GM18507 (cell line): ENCODE results near the gene PHTF2.

Experiments used
- DNase-seq: peaks from one replicate; pipeline ENCODE4 v3.0.0; 2011; ENCODE audit warnings: low read depth; ENCODE audit not compliant: insufficient read length; ENCODE audit errors: extremely low spot score
- FAIRE-seq: peaks from 2 replicates; lab custom pipeline; 2011; peaks lifted over from hg19 to GRCh38; lab: Jason Lieb, UNC

The PHTF2 gene

DNA sequence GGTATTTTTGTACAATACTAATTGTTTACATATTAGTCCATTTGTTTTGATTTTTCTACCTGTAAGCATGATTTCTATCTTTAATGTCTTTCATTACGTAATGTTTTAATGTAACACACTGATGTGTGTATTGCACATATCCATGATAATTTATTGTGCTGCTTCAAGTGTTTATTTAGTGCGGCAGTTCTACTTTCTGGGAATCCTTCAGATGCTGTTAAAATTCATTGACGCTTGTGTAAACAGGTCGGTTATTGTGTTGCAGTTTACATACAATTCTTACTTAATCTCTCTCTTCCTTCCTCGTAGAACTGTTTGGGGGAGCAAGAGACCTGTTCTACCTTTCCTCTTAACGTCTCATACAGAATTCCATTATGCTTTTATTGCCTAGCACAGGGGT, 7.2 kb upstream of the PHTF2 start:
- DNase-seq: no peak
- no peak for FAIRE-seq

DNA sequence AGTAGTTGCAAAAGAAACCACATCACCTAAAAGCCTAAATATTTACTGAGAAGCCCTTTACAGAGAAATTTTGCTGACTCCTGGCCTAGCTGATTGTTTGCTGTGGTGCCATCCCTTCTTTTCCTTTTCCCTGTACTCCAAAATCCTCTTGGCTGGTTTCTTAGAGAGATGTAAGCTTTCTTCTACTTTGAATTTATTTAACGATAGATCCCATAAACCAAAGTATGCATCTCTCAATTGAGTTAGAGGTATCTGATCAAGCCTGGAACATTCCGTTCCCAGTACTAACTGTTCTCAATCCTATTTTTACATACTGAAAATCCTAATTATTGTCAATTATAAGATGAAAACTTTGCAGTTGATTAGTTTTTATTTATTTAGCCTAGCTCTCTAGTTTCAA, 6.6 kb upstream of the PHTF2 start:
- FAIRE-seq (no peak), DNase-seq (no peak)

DNA sequence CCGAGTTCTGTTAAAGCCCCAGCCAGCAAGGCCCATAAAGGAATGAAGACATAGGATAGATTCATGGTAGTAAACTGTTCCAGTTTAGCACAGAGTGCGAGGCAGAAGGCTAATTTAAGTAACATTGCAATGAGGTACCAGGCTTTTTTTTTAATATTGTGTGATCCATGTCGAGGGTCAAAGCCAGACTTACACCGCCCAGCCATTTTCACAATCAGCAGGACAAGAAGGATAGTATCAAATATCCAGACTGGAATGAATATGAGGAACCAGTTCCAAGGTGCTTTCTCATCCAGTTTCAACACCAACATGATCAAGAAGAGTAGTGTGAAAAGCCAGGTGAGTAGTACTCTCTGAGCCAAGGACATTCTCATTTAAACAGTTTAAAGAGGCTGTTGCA, 4.6 kb upstream of the PHTF2 start:
- FAIRE-seq (no peak), DNase-seq (no peak)

DNA sequence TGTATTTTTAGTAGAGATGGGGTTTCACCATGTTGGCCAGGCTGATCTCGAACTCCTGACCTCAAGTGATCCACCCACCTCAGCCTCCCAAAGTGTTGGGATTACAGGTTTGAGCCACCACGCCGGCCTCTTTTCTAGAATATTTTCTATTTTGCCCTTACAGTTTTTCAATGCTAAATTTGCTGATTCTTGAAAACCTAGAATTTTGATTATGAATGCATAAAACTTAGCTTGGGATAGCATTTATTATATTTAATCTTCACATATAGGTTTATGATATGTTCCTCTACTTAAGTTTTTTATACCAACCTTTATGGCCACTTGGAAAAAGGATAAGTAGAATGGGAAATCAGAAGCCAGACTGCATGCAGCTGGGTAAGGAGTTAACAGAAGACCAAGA, 2.5 kb upstream of the PHTF2 start:
- no peak for FAIRE-seq
- no peak for DNase-seq

DNA sequence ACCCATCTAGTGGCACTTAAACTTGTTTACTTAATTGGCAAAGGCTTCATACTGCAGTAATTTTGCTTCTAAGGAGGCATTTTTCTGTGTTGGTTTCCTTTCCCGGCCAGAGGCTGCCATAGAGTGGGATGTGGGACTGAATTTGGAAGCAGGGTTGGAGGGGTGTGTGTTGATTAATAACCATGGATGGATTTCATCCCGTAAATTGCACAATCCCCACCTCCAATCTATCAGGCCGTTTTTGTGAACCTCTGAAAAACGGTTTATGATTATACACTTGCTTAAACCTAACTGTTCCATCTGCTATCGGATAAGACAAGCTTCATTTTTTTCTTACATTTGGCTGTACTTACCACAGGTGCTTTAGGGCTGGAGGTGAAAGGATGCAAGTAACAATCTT, 1.6 kb upstream of the PHTF2 start:
- no peak for FAIRE-seq
- DNase-seq: no peak

DNA sequence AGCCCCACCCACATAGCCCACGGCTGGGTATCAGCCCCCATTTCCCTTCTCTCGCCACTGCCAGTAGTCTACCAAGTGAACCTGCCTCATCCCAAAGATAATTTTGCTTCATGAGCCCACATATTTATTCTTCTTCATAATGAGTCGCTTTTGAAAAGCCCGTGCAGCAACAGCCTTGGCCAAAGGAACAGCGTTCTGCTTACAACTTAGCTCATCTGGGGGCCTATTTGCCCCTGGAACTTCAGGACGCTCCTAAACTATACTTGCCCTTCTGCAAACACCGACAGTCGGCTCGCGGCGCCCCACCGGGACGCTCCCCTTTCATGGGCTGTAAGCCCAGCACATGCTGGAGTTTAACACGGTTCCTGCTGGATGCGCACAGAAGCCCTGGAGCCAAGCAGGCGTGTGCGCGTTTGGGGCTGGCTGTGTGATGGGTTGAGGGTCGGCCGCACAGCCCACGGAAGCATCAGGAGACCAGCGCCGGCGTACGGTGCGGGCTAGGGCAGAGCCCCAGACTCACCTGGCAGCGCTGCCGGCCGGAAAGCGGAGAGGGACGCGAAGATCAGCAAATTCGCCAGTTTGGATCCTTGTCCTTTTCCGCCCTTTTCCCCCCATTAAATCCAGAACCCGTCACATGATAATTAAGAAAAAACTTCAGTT, 709 bp upstream of the PHTF2 start:
- DNase-seq: no peak
- FAIRE-seq: no peak

DNA sequence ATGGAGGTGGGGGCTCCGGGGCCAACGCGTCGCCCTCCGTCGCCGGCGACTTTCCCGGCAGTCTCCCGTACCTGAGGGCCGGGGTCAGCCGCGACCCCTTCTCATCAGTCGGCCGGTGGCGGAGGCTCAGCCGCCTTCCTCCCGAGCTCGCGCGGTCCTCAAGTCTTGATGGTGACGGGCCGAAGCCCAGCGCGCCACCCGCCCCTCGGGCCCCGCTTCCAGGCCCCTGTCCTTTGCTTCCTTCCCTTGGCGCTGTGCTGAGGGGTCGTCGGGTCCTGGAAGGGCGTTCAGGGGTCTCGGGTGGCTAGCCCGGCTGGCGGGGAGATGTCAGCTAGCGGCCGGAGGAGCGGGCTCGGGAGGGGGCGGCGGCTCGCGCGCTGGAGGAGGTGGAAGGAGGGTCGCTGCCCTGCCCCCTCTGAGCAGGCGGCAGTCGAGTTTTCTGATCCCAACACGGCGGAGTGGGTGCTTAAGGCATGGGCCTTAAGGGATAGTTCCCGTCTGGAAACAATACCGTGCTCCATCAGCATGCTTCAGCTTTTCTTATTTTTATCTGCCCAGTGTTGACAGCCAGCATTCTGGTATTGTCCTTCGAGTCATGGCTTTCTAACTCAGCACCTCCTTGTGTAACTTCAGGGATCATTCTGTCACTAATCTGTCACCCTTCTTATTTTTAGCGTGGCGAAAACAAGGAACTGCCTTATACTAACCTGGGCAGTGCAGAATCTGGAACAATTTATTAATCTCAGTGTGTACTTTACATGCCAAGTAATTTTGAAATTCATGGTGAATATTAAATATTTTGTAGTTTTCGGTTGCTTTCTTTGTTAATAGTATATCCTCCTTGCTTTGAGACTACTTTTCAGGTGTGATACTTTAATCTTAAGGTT, 748 bp downstream of the PHTF2 start:
- no peak for DNase-seq
- FAIRE-seq: no peak

DNA sequence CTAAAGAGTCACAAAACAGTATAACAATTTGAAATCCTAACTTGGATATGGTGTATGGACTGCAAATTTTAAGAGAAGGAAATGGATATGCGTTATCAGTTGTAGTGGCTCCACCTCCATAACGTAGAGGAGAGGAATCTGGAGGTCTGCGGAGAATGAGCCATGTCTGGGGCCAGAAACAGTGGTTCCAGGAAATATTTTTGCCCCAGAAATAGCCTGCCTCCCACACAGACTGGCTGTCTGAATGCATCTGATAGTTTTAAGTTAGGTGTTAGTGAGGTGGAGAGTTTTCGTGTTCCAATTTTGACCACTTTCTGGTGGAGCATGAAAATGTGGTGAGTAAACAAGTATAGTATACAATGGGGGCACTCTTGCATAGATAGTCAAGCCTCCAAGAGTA, 1.6 kb downstream of the PHTF2 start:
- FAIRE-seq (peak; percentile 50), DNase-seq (no peak)

DNA sequence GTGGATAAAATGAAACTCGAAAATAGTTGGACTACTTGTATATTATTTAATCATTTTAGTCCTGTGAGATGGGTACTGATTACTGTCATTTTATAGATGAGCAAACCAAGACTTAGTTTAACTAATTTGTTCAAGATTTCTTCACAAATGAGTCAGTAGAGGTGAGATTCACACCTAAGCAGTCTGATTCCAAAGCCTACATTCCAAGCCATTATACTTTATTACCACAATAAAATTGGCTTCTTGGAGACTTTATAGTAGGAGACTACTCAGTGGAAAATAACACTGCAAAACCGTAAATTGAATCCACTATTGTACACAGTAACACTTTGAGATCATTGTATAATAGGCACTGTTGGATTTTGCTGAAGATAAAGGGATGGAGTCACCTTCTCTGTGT, 2.2 kb downstream of the PHTF2 start:
- no peak for FAIRE-seq

DNA sequence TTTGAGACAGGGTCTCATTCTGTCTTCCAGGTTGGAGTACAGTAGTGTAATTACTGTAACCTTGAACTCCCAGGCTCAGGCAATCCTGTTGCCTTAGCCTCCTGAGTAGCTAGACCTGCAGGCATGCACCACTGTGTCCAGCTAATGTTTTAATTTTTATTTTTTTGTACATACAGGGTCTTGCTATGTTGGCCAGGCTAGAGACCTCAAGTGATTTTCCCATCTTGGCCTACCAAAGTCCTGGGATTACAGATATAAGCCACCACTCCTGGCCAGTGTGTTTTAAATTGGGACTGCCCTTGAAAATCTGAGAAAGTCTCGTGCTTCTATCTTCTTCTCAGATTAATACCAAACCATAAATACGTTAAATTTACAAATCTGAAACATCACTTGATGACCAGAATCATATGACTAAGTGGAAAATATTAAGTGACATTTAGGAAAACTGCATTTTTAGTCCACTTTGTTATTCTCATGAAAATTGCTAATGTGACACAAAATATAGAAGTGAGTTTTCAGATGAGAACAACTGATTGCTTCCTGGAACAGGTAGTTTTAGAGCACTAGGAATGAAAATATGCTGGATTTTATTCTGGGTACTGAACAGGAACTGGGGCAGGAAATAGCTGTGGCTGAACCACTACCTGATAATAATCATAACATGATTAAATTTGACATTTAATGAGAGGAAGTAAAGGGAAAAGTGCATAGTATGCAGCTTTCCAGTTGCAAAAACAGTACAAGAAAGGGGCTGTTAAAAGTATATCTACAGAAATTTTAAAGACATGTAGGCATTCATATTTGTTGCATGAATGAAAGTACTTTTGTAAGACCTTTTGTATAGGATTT, 4.2 kb downstream of the PHTF2 start:
- FAIRE-seq (no peak), DNase-seq (no peak)

More for the DNA sequence above, 2.2 kb downstream of the PHTF2 start:
- no peak for DNase-seq

DNA sequence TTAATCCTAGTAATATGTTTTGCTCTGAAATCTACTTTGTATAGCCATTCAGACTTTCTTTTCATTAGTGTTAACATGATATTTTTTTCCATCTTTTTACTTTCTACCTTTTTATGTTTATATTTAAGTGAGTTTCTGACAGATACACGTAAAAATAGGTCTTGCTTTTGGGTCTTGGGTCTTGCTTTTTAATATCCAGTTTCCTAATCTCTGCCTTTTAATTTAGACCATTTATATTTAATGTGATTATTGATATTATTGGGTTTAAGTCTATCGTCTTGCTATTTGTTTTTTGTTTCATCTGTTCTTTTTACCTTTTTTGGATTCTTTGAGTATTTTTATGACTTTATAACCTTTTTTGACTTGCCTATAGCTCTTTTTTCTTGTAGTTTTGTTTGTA, 7.9 kb downstream of the PHTF2 start:
- no peak for FAIRE-seq
- DNase-seq: no peak

DNA sequence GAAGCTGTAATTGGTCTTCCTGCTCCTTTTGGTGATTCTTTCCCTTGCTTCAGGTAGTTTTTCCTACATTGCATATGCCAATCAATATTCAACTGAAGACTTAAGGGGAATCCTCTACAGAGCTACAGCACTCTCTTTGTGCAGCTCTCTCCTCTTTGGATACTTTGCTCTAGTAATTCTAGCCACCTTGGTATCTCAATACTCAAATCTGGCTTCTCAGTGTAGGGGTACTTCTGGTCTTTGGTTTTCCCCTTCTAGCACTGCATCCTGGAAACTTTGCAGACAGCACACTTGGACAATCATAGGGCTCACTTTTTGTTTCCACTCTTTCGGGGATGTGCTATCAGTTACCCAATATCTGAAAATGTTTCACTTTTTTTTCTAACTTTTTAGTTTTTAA, 9.9 kb downstream of the PHTF2 start:
- DNase-seq (no peak), FAIRE-seq (peak; percentile 12)

DNA sequence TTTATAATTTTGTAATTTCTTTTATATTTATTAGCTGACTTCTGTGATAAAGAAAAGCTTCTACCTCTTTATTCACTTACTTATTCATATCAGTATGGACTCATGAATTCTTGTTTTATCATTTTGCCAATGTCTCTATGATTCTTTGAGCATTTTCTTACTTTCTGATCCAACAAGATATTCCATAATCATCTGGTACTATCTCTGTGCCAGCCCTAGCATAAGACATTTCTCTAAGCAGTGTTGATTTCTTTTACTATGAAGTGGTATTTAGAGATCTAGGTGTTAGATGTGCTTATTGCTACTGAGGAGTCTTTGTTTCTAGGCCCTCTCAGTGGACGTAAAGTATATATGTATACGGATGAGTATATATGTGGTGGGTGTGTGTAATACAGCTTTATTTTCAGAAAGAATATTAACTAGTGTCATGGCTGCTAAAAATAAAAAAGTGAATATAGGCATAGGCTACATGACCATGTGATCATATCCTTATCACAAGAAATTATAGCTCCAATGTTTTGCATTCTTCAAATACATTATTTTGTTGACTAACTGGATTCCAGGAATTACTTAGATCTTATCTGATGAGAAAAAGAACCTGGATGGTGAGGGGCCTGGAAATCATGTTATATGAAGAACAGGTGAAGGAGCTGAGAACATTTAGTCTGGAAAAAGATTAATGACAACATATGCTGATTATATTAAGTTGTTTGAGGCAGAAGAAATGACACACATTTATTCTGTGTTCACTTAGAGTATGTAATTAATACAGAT, 13.1 kb downstream of the PHTF2 start:
- DNase-seq: no peak
- FAIRE-seq: no peak

DNA sequence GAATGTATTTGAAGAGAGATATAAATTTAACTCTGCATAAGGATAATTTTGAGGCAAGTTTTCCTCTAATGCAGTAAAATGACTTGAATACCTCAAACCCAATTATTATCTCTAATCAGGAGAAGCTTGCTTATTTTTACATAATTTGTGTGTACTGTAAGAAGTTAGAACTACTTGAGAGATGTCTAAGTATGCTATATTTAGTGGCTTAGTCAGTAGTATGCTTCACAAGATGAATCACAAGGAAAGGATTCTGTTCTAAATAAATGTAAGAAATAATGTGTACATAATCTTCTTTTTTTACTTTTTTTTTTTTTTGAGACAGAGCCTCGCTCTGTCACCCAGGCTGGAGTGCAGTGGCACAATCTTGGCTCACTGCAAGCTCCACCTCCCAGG, 13.7 kb downstream of the PHTF2 start:
- FAIRE-seq (peak; percentile 42), DNase-seq (no peak)

DNA sequence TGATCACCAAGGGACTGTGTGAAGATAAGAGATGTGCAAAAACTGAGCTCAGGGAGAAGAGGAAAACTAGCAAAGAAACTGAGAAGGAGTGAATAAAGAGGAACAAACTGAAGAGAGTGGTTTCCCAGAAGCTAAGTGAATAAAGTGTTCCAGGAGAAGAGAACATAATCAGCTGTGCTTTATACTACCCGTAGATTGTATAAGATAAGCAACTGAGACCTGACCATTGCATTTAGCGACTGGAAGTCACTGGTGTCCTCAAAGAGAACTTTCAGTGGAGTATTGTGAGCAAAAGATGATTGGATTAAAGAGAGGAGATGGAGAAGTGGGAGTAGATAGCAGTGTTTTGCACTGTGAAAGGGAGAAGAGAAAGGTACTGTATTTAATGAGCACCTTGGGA, 14.6 kb downstream of the PHTF2 start:
- FAIRE-seq (peak; percentile 42), DNase-seq (no peak)

DNA sequence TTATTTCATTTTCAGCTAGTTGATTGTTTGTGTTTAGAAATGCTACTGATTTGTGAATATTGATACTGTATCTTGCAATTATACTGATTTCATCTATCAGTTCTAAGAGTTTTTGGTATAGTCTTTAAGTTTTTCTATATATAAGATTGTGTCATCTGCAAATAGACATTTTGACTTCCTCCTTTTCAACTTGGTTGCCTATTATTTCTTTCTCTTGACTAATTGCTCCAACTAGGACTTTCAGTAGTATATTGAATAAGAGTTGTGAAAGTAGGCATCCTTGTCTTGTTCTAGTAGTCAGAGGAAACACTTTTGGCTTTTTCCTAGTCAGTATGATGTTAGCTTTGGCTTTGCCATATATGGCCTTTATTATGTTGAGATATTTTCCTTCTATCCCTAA, 20.4 kb downstream of the PHTF2 start:
- FAIRE-seq (no peak), DNase-seq (no peak)

DNA sequence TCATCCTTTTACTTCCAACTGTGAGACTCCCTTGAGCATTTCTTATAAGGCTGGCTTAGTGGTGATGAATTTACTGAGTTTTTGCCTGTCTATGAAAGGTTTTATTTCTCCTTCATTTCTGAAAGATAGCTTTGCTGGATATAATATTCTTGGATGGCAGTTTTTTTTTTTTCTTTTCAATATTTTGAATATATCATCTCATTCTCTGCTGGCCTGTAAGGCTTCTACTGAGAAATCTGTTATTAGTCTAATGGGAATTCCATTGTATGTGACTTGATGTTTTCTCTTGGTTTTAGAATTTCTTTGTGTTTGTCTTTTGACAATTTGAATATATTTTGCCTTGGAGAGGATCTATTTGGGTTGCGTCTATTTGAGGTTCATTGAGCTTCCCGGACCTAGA, 22.4 kb downstream of the PHTF2 start:
- DNase-seq: no peak
- no peak for FAIRE-seq

DNA sequence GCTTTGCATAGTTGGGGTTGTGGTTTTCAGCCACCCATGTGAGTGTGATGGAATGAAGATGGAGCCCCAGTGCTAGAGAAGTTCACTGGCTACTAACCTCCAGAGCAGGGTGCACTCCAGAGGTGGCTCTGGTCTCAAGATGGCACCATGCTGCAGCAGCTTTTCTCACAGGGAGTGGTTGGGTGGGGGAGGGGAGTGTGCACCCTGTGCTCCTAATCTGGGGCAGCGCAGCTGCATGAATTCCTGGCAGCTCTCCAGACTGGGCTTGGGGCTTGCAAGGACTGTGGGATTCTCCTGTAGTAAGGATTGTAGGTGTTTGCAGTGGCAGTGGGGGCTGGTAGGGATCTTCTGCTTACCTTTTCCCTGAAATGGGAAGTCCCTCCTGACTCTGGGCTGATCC, 23.7 kb downstream of the PHTF2 start:
- DNase-seq (no peak), FAIRE-seq (no peak)

DNA sequence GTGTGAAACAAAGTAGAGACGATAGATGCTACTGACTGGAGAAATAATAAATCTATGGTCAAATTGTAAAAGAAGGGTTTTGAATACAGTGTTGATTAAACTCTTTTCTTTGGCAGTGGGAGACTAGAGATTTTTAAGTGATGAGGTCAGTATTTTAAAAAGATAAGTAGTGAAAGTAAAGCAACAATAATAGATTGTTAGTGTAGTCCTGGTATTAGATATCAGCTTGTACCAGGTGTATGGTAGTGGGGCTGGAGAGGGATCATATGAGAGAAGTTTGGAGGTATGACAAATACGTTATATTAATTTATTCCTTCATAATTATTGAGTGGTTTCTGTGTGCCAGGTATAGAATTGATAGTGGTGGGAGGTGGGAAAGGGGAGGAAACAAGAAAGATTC, 25.2 kb downstream of the PHTF2 start:
- DNase-seq (no peak), FAIRE-seq (no peak)

DNA sequence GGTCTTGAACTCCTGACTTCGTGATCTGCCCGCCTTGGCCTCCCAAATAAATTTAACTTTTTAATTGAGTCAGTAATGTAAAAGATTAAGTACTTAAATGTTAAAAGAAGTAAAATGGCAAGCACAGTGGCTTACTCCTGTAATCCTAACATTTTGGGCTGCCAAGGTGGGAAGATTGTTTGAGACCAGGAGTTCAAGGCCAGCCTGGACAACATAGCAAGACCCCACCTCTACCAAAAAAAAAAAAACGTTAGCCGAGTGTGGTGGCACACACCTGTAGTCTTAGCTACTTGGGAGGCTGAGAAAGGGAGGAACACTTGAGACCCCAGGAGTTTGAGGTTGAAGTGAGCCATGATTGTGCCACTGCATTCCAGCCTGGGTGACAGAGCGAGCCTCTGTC, 26.1 kb downstream of the PHTF2 start:
- no peak for FAIRE-seq

More for the DNA sequence above, 26.1 kb downstream of the PHTF2 start:
- DNase-seq: no peak
